Ovary (tissue), 9 donors: ENCODE data around the gene NRXN2. TPM values are rescaled to one million over a fixed set of nuclear protein-coding genes. Genes with fewer than 3 reads are reported as not detected.
A peak's percentile ranks its signal among the peaks of the same experiment; 100 is the strongest.

Source experiments
- DNase-seq, 5 donors: peaks; one replicate each; pipeline ENCODE4 v3.0.0-alpha.2; 2019 to 2020
- H3K27ac ChIP-seq, 2 donors: fragments of 200-600 bp; one replicate each; pipeline versions ENCODE4 v1.5.1 to v1.8.0; 2019 to 2022
- H3K27me3 ChIP-seq: fragments of 200-600 bp; one replicate; pipeline ENCODE4 v1.8.0; 2022
- H3K36me3 ChIP-seq: fragments of 200-600 bp; sonication (generic); one replicate; pipeline ENCODE4 v1.5.1; 2019
- H3K4me1 ChIP-seq: one replicate; pipeline ENCODE4 v1.8.1; 2013; ENCODE audit warnings: mild to moderate bottlenecking, moderate library complexity; ENCODE audit not compliant: insufficient read depth
- H3K4me3 ChIP-seq: fragments of 200-600 bp; sonication (generic); one replicate; pipeline ENCODE4 v1.5.1; 2017
- H3K9me3 ChIP-seq, 2 donors: fragments of 200-600 bp in 1 of 2; sonication (generic) in 1 of 2; one replicate each; pipeline versions ENCODE4 v1.5.1 to v1.8.1; 2013 to 2019; ENCODE audit warnings: mild to moderate bottlenecking in 1 of 2, moderate library complexity in 1 of 2
- CTCF ChIP-seq, 3 donors: fragments of 450-650 bp in 2 of 3; fragments of 200-600 bp in 1 of 3; IDR thresholded peaks; one replicate each; pipeline versions ENCODE4 v1.5.1 to v1.8.0; 2016 to 2022; ENCODE audit warnings: antibody characterized with exemption in 3 of 3, mild to moderate bottlenecking in 1 of 3
- EP300 ChIP-seq: sonication (generic); formaldehyde crosslinking; IDR thresholded peaks from one replicate; pipeline ENCODE4 v1.6.1; 2017; ENCODE audit warnings: antibody characterized with exemption
- POLR2A ChIP-seq: fragments of 450-650 bp; IDR thresholded peaks from one replicate; pipeline ENCODE4 v1.6.1; 2017; ENCODE audit warnings: antibody characterized with exemption, mild to moderate bottlenecking, moderate library complexity
- WGBS, 3 donors: extraction: QIAGEN DNeasy Blood & Tissue Kit in 1 of 3; methylation state at CpG; one replicate each; pipeline versions ENCODE4 v1.1.5 to v1.1.7; 2013 to 2017; 5-methylcytosine and 5-hydroxymethylcytosine counted together
- intact Hi-C, 4 donors: fragments of 100-400 bp; cut with DNase I; formaldehyde crosslinking; loops; one replicate each; pipeline versions ENCODE4 v1.11.0 to v1.15.1; 2022 to 2023
- polyA plus RNA-seq, 2 donors: library from polyadenylated mRNA; stranded (reverse); fragments of 200-250 nt in 1 of 2; fragments of 350-450 nt in 1 of 2; fragmentation: Illumina TruSeq in 1 of 2; extraction: RNeasy Lipid Tissue Mini Kit (QIAGEN cat#74804) in 1 of 2; gene quantifications; one replicate each; pipeline ENCODE4 v1.2.3, GENCODE V29; 2013 to 2014
- total RNA-seq, 7 donors: library from RNA; depleted of rRNA in 2 of 7; stranded (reverse); fragments of >200 nt in 2 of 7; fragmentation: NEBNext Ultra II Directional in 3 of 7; extraction: Animal tissue kit (Norgen Biotek cat#: 25700) in 3 of 7; gene quantifications; one replicate each; pipeline versions ENCODE4 v1.1.0 to v1.2.4, GENCODE V29; 2016 to 2023
- donor health status: DM: no; HTN: no; CAD: no; lungs with moderate emphysema.
- donor health status: DM: no; HTN: no; CAD: no.
- donor health status: Bipolar disorder and iron deficiency.
- donor health status: DM: yes; HTN: yes; CAD: no.
- donor health status: DM: no; HTN: no; CAD: no.
- donor health status: DM: yes; HTN: yes; CAD: no.

The NRXN2 gene
- total and polyA plus RNA-seq, 9 donors = 6.4 to 64.1 (median 19.7) TPM

DNA sequence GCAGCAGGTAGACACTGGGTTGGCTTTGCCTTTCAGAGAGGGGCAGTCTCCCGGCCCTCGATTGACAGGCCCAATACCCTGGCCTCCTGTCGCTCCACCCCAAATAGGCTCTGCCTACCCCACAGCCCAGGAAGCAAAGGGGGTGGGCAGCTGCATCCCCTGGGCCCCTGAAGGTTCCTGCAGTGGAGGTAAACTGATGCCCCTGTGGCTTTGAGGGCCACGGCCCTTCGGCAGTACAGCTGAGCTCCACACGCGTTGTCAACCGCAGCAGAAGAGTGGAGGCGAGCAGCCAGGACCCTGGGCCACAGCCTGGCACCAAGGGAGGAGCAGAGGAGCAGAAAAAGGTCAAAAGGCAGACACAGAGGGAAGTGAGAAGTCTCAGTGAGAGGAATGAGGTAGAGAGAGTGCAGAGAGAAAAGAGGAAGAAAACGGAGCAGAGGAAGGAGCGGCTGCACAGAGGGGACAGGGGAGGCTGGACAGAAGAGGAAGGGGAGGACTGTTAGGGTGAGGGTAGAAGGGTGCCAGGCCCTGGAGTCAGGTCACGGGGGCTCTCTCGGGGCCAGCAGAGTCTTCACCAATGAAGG lies 67.9 kb downstream of the NRXN2 start:
- Histone ChIP-seq H3K9me3 (no peaks in the 10 kb centered on the region), H3K27me3 (no peaks in the 10 kb centered on the region), H3K4me3 (no peak overlapping the region), H3K27ac (no peak overlapping the region), H3K36me3 (no peaks in the 10 kb centered on the region), H3K4me1 (no peaks in the 10 kb centered on the region)
- WGBS, 3 donors = 70 to 72% (median 72%) methylated on average over 13 of the region's 13 CpGs
- DNase-seq = no peak
- intact Hi-C loops = loop anchor here in 3 of 4 donors (10.0 kb wide), 3 partner anchors 200 to 270 kb away; no protein-coding TSS in a partner anchor
- TF ChIP-seq EP300 (no peak), POLR2A (no peak), CTCF (IDR thresholded peaks at IDR 0.05) (no peak)

DNA sequence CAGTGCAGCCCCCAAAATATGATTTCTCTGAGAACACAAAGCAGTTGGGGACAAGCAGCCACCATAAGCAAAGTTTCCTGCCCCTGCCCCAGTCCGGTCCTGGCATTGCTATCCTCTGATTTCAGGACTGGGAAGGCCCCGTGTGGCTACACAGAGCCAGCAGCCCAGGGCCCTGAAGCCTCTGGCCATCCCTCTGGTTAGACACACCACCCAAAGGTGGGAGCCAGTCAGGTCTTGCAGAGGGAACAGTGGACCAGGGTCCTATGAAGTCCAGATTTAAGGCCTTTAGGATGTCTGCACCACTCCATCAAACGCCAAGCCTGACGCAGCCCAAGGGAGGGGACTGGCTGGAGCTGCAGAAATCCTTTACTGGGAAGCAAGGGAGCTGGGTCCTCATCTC lies 68.6 kb downstream of the NRXN2 start:
- Histone ChIP-seq H3K36me3 (no peaks in the 10 kb centered on the region), H3K9me3 (no peaks in the 10 kb centered on the region), H3K27ac (no peak overlapping the region), H3K27me3 (no peaks in the 10 kb centered on the region), H3K4me3 (no peak overlapping the region), H3K4me1 (no peaks in the 10 kb centered on the region)
- TF ChIP-seq CTCF (IDR thresholded peaks at IDR 0.05) = no peak
- no peak for TF ChIP-seq POLR2A
- TF ChIP-seq EP300 = no peak
- intact Hi-C loops = loop anchor here in 3 of 4 donors (10.0 kb wide), 3 partner anchors 200 to 270 kb away; no protein-coding TSS in a partner anchor
- 86 to 88% (median 87%) methylated on average over 4 of the region's 4 CpGs for WGBS, 3 donors
- no peak for DNase-seq

GRCh38 chr11:64653388-64653973 lies 69.5 kb downstream of the NRXN2 start:
- Histone ChIP-seq H3K4me1 (no peaks in the 10 kb centered on the region), H3K27ac (no peak overlapping the region), H3K36me3 (no peaks in the 10 kb centered on the region), H3K27me3 (no peaks in the 10 kb centered on the region), H3K4me3 (no peak overlapping the region), H3K9me3 (no peaks in the 10 kb centered on the region)
- TF ChIP-seq CTCF (IDR thresholded peaks at IDR 0.05) (no peak), EP300 (no peak), POLR2A (no peak)
- intact Hi-C loops = loop anchor here in 3 of 4 donors (1.0 to 10.0 kb wide), 5 partner anchors 100 to 269 kb away; no protein-coding TSS in a partner anchor
- DNase-seq = no peak
- WGBS, 3 donors = 44 to 49% (median 49%) methylated on average over 13 of the region's 13 CpGs

GRCh38 chr11:64652586-64653387 lies 70.2 kb downstream of the NRXN2 start:
- Histone ChIP-seq H3K4me1 (no peaks in the 10 kb centered on the region), H3K36me3 (no peaks in the 10 kb centered on the region), H3K9me3 (no peaks in the 10 kb centered on the region), H3K27me3 (no peaks in the 10 kb centered on the region), H3K27ac (no peak overlapping the region), H3K4me3 (no peak overlapping the region)
- DNase-seq = peak; percentile 77 to 89 (median 88)
- intact Hi-C loops = loop anchor here in 3 of 4 donors (1.0 to 10.0 kb wide), 5 partner anchors 99 to 268 kb away; no protein-coding TSS in a partner anchor
- TF ChIP-seq POLR2A (no peak), EP300 (no peak), CTCF (IDR thresholded peaks at IDR 0.05) (peak; percentile 81 to 93 (median 91))
- 45 to 46% (median 46%) methylated on average over 13 of the region's 13 CpGs for WGBS, 3 donors
